Activated CD4-positive, alpha-beta T cell treated with anti-CD3 and anti-CD28 coated beads, Interleukin-2, amount 50 U/mL, for 24 hours (primary cell): ENCODE data around the gene TRPC3.
A peak's percentile ranks its signal among the peaks of the same experiment; 100 is the strongest.

ENCODE experiments used
- DNase-seq, 2 donors: peaks; one replicate each; pipeline ENCODE4 v3.0.0-alpha.2; 2020; ENCODE audit warnings: low read depth in 1 of 2, low spot score in 1 of 2

Gene TRPC3

GRCh38 chr4:121951521-121952110 lies at the start of gene TRPC3:
TSS of gene TRPC3 (minus strand) at chr4:121952060. CDS start at chr4:121951680, 380 bp downstream.
- DNase-seq, result peak in 1 of 2 donors; percentile 10

GRCh38 chr4:122000849-122001248 lies 49.0 kb upstream of the TRPC3 start:
- no peak for DNase-seq

GRCh38 chr4:121998024-121998423 lies 46.2 kb upstream of the TRPC3 start:
- DNase-seq, result no peak

GRCh38 chr4:121995790-121996537 lies 44.1 kb upstream of the TRPC3 start:
- no peak for DNase-seq

- no peak for DNase-seq
Measured at GRCh38 chr4:121991968-121992367, 40.1 kb upstream of the TRPC3 start.

GRCh38 chr4:121990489-121990888 lies 38.6 kb upstream of the TRPC3 start:
- no peak for DNase-seq

- DNase-seq, result no peak
Measured at GRCh38 chr4:121989715-121990114, 37.9 kb upstream of the TRPC3 start.

- DNase-seq, result no peak
Measured at GRCh38 chr4:121988950-121989349, 37.1 kb upstream of the TRPC3 start.

- no peak for DNase-seq
Measured at GRCh38 chr4:121980643-121981042, 28.8 kb upstream of the TRPC3 start.

- no peak for DNase-seq
Measured at GRCh38 chr4:121978172-121978516, 26.3 kb upstream of the TRPC3 start.

- DNase-seq, result no peak
Measured at GRCh38 chr4:121977251-121978171, 25.7 kb upstream of the TRPC3 start.

GRCh38 chr4:121975784-121976183 lies 23.9 kb upstream of the TRPC3 start:
- DNase-seq, result no peak

- no peak for DNase-seq
Measured at GRCh38 chr4:121973816-121974215, 22.0 kb upstream of the TRPC3 start.

GRCh38 chr4:121968859-121969258 lies 17.0 kb upstream of the TRPC3 start:
- DNase-seq, result no peak

- no peak for DNase-seq
Measured at GRCh38 chr4:121964958-121965357, 13.1 kb upstream of the TRPC3 start.

- DNase-seq, result no peak
Measured at GRCh38 chr4:121960818-121961217, 9.0 kb upstream of the TRPC3 start.

GRCh38 chr4:121958777-121959176 lies 6.9 kb upstream of the TRPC3 start:
- DNase-seq, result no peak

GRCh38 chr4:121957266-121957665 lies 5.4 kb upstream of the TRPC3 start:
- no peak for DNase-seq

GRCh38 chr4:121953860-121954259 lies 2.0 kb upstream of the TRPC3 start:
- no peak for DNase-seq

GRCh38 chr4:121952290-121952689 lies 430 bp upstream of the TRPC3 start:
- DNase-seq, result no peak

GRCh38 chr4:121950680-121951520 lies 960 bp downstream of the TRPC3 start:
- peak in 1 of 2 donors; percentile 5 for DNase-seq
